Brain microvascular endothelial cell (primary cell): ENCODE results near the gene CDC14B.

Experiments used
- DNase-seq: peaks from one replicate; pipeline ENCODE4 v3.0.0-alpha.2; 2020
- H3K27ac ChIP-seq: fragments of 250-450 bp; sonication (Bioruptor Pico); 2 replicates; pipeline ENCODE4 v1.5.1; 2020; ENCODE audit warnings: mild to moderate bottlenecking, moderate library complexity
- H3K27me3 ChIP-seq: fragments of 250-450 bp; sonication (Bioruptor Pico); replicated peaks from 2 replicates; pipeline ENCODE4 v1.5.1; 2020; ENCODE audit warnings: mild to moderate bottlenecking
- H3K36me3 ChIP-seq: fragments of 250-450 bp; sonication (Bioruptor Pico); replicated peaks from 2 replicates; pipeline ENCODE4 v1.5.1; 2020; ENCODE audit warnings: mild to moderate bottlenecking
- H3K4me3 ChIP-seq: 2 replicates; pipeline ENCODE4 v1.5.1; 2011; ENCODE audit warnings: low read depth, mild to moderate bottlenecking, control low read depth, low read length, moderate library complexity
- CTCF ChIP-seq: IDR thresholded peaks from 2 replicates; pipeline ENCODE4 v1.5.1; 2011; ENCODE audit warnings: low read depth, mild to moderate bottlenecking, moderate library complexity, low read length, control low read depth, inconsistent platforms; ENCODE audit errors: missing control alignments
- in situ Hi-C: cut with HindIII; loops from 2 replicates; pipeline ENCODE4 v1.10.0; 2017; ENCODE audit warnings: low sequenced_read_pairs, low pct_ligation_motif_present

The CDC14B gene

GRCh38 chr9:96620181-96620514 lies 505 bp upstream of the CDC14B start:
- in situ Hi-C loops, result no loop called here
- H3K27me3 ChIP-seq, result no peaks in the 10 kb centered on the region
- no peaks in the 10 kb centered on the region for H3K36me3 ChIP-seq
- H3K27ac ChIP-seq, result no peak overlapping the region
- no peak for DNase-seq
- no peak for TF ChIP-seq CTCF
- peak overlapping the region; percentile 57 for H3K4me3 ChIP-seq

GRCh38 chr9:96619124-96619465 lies 548 bp downstream of the CDC14B start:
- H3K27ac ChIP-seq, result no peak overlapping the region
- in situ Hi-C loops, result no loop called here
- TF ChIP-seq CTCF, result no peak
- no peaks in the 10 kb centered on the region for H3K36me3 ChIP-seq
- peak overlapping the region; percentile 64 for H3K4me3 ChIP-seq
- DNase-seq, result no peak
- H3K27me3 ChIP-seq, result no peaks in the 10 kb centered on the region

DNA sequence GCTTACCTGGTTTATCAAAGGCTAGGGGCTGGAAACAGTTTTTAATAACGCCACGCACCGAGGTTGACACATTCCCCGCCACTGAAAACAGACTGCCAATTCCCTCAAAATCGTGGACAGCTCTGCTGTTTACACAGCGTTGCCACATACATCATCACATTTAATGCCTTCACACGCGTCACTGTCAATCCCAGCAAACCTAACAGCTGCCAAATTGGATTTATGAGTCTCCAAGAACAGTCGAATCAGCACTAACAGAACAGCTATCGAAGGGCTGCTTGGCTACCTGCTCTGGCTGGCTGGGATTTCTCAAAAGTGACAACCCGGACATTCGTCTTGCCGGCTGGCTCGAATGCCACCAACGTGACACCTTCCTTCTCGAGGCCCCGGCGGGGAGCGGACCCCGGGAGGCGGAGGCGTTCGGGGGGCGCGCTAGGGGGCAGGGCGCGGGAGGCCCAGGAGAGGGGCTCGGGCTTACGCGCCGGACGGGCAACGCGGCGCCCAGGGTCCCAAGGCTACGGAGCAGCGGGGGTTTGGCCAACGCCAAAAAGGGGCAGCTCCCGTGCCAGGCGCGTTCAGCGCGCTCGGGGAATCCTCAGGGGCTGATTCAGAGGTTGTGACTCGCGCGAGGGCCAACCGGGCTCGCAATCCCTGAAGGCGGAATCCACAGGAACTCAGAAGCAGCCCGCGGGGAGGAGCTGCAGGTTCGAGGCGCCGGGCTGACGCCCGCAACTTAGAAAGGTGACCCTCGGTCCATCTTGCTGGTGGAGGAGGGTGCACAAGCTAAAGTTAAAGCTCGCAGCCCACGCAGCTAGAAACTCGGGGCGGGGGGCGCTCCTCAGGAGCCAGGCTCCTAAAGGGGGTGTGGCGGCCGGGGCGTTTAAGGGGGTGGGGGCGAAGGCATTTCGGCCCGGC lies 1.2 kb downstream of the CDC14B start:
- TF ChIP-seq CTCF, result no peak
- in situ Hi-C loops, result no loop called here
- H3K4me3 ChIP-seq, result peak overlapping the region; percentile 64
- no peaks in the 10 kb centered on the region for H3K36me3 ChIP-seq
- peak overlapping the region; percentile 33 for H3K27ac ChIP-seq
- DNase-seq, result peak; percentile 48
- no peaks in the 10 kb centered on the region for H3K27me3 ChIP-seq

- Histone ChIP-seq H3K36me3 (no peaks in the 10 kb centered on the region), H3K27ac (no peak overlapping the region), H3K4me3 (peak overlapping the region; percentile 64), H3K27me3 (no peaks in the 10 kb centered on the region)
- TF ChIP-seq CTCF, result no peak
- in situ Hi-C loops, result no loop called here
- no peak for DNase-seq
Observed at GRCh38 chr9:96617439-96618185, 2.0 kb downstream of the CDC14B start.

GRCh38 chr9:96616817-96617438 lies 2.7 kb downstream of the CDC14B start:
- TF ChIP-seq CTCF, result no peak
- Histone ChIP-seq H3K4me3 (no peak overlapping the region), H3K27ac (no peak overlapping the region), H3K36me3 (no peaks in the 10 kb centered on the region), H3K27me3 (no peaks in the 10 kb centered on the region)
- in situ Hi-C loops, result no loop called here
- DNase-seq, result no peak
